Lower leg skin (tissue), 3 donors: ENCODE results near the gene TSBP1.
"Not testable (repeated sequence)": the region's sequence is repeated elsewhere in the genome, so short reads cannot be mapped to it uniquely, and the experiment has no call there.

Experiments used
- CTCF ChIP-seq, 3 donors: fragments of 450-650 bp; IDR thresholded peaks; one replicate each; pipeline ENCODE4 v1.5.1; 2016; ENCODE audit warnings: antibody characterized with exemption in 3 of 3, mild to moderate bottlenecking in 3 of 3, moderate library complexity in 2 of 3
- POLR2A ChIP-seq, 2 donors: fragments of 450-650 bp; IDR thresholded peaks; one replicate each; pipeline ENCODE4 v1.6.1; 2016 to 2017; ENCODE audit warnings: antibody characterized with exemption in 2 of 2, mild to moderate bottlenecking in 1 of 2, moderate library complexity in 1 of 2

- TF ChIP-seq CTCF, POLR2A (IDR thresholded peaks at IDR 0.05): not testable (repeated sequence)
These were observed 12.5 kb downstream of the TSBP1 start for GRCh38 chr6:32359225-32359624.
